ENCODE data around the gene CAPNS2.

CAPNS2 gene

GRCh38 chr16:55576384-55576783 lies 9.9 kb downstream of the CAPNS2 start:
- Histone ChIP-seq H3K4me1 (ENCODE audit: control insufficient read depth, low read depth, low read length) (no peaks in the 10 kb centered on the region), H3K56ac (ENCODE audit: low read length) (no peak overlapping the region), H3K27me3 (ENCODE audit: insufficient read depth, low read length, poor library complexity) (no peaks in the 10 kb centered on the region), H4K5ac (ENCODE audit: low read length) (no peak overlapping the region), H4K8ac (ENCODE audit: low read depth, low read length) (no peak overlapping the region), H3K4ac (ENCODE audit: low read depth, low read length) (no peak overlapping the region), H2BK15ac (replicated peaks; ENCODE audit: low read depth) (no peak overlapping the region), H3K36me3 (ENCODE audit: control insufficient read depth, insufficient read depth, low read length) (no peaks in the 10 kb centered on the region), H3K9ac (ENCODE audit: low read length) (no peak overlapping the region), H2BK5ac (ENCODE audit: low read length) (no peak overlapping the region), H3K4me3 (ENCODE audit: low read length) (no peak overlapping the region), H3K79me1 (ENCODE audit: low read length) (no peaks in the 10 kb centered on the region), H3K4me2 (ENCODE audit: low read length) (no peak overlapping the region), H3K23ac (ENCODE audit: low read length) (no peak overlapping the region), H3K18ac (ENCODE audit: low read length) (no peak overlapping the region), H2BK120ac (ENCODE audit: low read depth, low read length) (no peak overlapping the region), H2AK5ac (ENCODE audit: low read length) (no peak overlapping the region), H3K79me2 (ENCODE audit: control insufficient read depth, insufficient read depth, low read length) (no peaks in the 10 kb centered on the region), H3K27ac (ENCODE audit: low read depth, low read length) (no peak overlapping the region)
- no peak for DNase-seq
- WGBS (ENCODE audit: extremely low coverage, insufficient coverage, low lambda C conversion rate): no CpG with 5 or more reads among the region's 2 CpGs

- Histone ChIP-seq H3K4me3 (ENCODE audit: low read length) (no peak overlapping the region), H3K27me3 (ENCODE audit: insufficient read depth, low read length, poor library complexity) (no peaks in the 10 kb centered on the region), H2BK5ac (ENCODE audit: low read length) (no peak overlapping the region), H2BK120ac (ENCODE audit: low read depth, low read length) (no peak overlapping the region), H3K56ac (ENCODE audit: low read length) (no peak overlapping the region), H3K79me2 (ENCODE audit: control insufficient read depth, insufficient read depth, low read length) (no peaks in the 10 kb centered on the region), H3K36me3 (ENCODE audit: control insufficient read depth, insufficient read depth, low read length) (no peaks in the 10 kb centered on the region), H3K18ac (ENCODE audit: low read length) (no peak overlapping the region), H3K23ac (ENCODE audit: low read length) (no peak overlapping the region), H2AK5ac (ENCODE audit: low read length) (no peak overlapping the region), H3K27ac (ENCODE audit: low read depth, low read length) (no peak overlapping the region), H3K4me1 (ENCODE audit: control insufficient read depth, low read depth, low read length) (no peaks in the 10 kb centered on the region), H2BK15ac (replicated peaks; ENCODE audit: low read depth) (no peak overlapping the region), H3K79me1 (ENCODE audit: low read length) (no peaks in the 10 kb centered on the region), H4K8ac (ENCODE audit: low read depth, low read length) (no peak overlapping the region), H3K4me2 (ENCODE audit: low read length) (no peak overlapping the region), H3K4ac (ENCODE audit: low read depth, low read length) (no peak overlapping the region), H3K9ac (ENCODE audit: low read length) (no peak overlapping the region), H4K5ac (ENCODE audit: low read length) (no peak overlapping the region)
- no peak for DNase-seq
- no CpG with 5 or more reads among the region's 3 CpGs for WGBS (ENCODE audit: extremely low coverage, insufficient coverage, low lambda C conversion rate)
Measured at GRCh38 chr16:55577887-55578286, 11.4 kb downstream of the CAPNS2 start.

GRCh38 chr16:55585631-55586030 lies 19.1 kb downstream of the CAPNS2 start:
- no CpG with 5 or more reads among the region's 2 CpGs for WGBS (ENCODE audit: extremely low coverage, insufficient coverage, low lambda C conversion rate)
- no peak overlapping the region for H3K4me2 ChIP-seq (ENCODE audit: low read length)
- H3K18ac ChIP-seq (ENCODE audit: low read length): no peak overlapping the region
- H3K79me1 ChIP-seq (ENCODE audit: low read length): no peaks in the 10 kb centered on the region
- no peak overlapping the region for H2BK120ac ChIP-seq (ENCODE audit: low read depth, low read length)
- DNase-seq: no peak
- no peak overlapping the region for H4K8ac ChIP-seq (ENCODE audit: low read depth, low read length)
- no peak overlapping the region for H2BK15ac ChIP-seq (replicated peaks; ENCODE audit: low read depth)
- H3K27ac ChIP-seq (ENCODE audit: low read depth, low read length): no peak overlapping the region
- no peak overlapping the region for H3K4me3 ChIP-seq (ENCODE audit: low read length)
- H3K23ac ChIP-seq (ENCODE audit: low read length): no peak overlapping the region
- H3K9ac ChIP-seq (ENCODE audit: low read length): no peak overlapping the region
- H3K79me2 ChIP-seq (ENCODE audit: control insufficient read depth, insufficient read depth, low read length): no peaks in the 10 kb centered on the region
- H2AK5ac ChIP-seq (ENCODE audit: low read length): no peak overlapping the region
- no peak overlapping the region for H4K5ac ChIP-seq (ENCODE audit: low read length)
- no peak overlapping the region for H3K4ac ChIP-seq (ENCODE audit: low read depth, low read length)
- no peaks in the 10 kb centered on the region for H3K36me3 ChIP-seq (ENCODE audit: control insufficient read depth, insufficient read depth, low read length)
- H3K27me3 ChIP-seq (ENCODE audit: insufficient read depth, low read length, poor library complexity): no peaks in the 10 kb centered on the region
- H3K56ac ChIP-seq (ENCODE audit: low read length): no peak overlapping the region
- no peaks in the 10 kb centered on the region for H3K4me1 ChIP-seq (ENCODE audit: control insufficient read depth, low read depth, low read length)
- H2BK5ac ChIP-seq (ENCODE audit: low read length): no peak overlapping the region

GRCh38 chr16:55588799-55589198 lies 22.3 kb downstream of the CAPNS2 start:
- H3K9ac ChIP-seq (ENCODE audit: low read length): no peak overlapping the region
- no CpG with 5 or more reads among the region's 6 CpGs for WGBS (ENCODE audit: extremely low coverage, insufficient coverage, low lambda C conversion rate)

DNA sequence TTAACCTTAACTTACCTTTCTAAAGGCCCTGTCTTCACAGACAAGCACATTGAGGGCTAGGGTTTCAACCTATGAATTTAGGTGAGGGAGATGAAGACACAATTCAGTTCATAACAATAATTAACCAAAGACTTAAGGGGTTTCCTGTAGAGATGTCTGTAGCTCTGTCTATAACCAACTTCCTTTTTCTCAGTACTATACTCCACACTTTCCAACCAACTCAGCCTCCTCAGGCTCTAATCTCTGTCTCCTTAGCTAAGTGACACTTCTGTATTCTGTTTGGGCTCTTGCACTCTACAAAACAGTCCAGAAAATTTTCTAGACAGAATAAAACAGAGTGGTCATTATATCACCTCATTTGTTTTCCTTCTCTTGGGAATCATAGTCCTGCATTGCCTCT lies 25.8 kb downstream of the CAPNS2 start:
- no peaks in the 10 kb centered on the region for H3K79me2 ChIP-seq (ENCODE audit: control insufficient read depth, insufficient read depth, low read length)
- no peaks in the 10 kb centered on the region for H3K79me1 ChIP-seq (ENCODE audit: low read length)
- no peak overlapping the region for H2BK120ac ChIP-seq (ENCODE audit: low read depth, low read length)
- H3K4me2 ChIP-seq (ENCODE audit: low read length): no peak overlapping the region
- no peak overlapping the region for H3K9ac ChIP-seq (ENCODE audit: low read length)
- no peak overlapping the region for H4K5ac ChIP-seq (ENCODE audit: low read length)
- H3K23ac ChIP-seq (ENCODE audit: low read length): no peak overlapping the region
- H2BK15ac ChIP-seq (replicated peaks; ENCODE audit: low read depth): no peak overlapping the region
- no peak overlapping the region for H2AK5ac ChIP-seq (ENCODE audit: low read length)
- no peak overlapping the region for H2BK5ac ChIP-seq (ENCODE audit: low read length)
- no peak for DNase-seq
- H3K4me3 ChIP-seq (ENCODE audit: low read length): no peak overlapping the region
- no peak overlapping the region for H3K56ac ChIP-seq (ENCODE audit: low read length)
- no peak overlapping the region for H4K8ac ChIP-seq (ENCODE audit: low read depth, low read length)
- no peaks in the 10 kb centered on the region for H3K4me1 ChIP-seq (ENCODE audit: control insufficient read depth, low read depth, low read length)
- no peak overlapping the region for H3K4ac ChIP-seq (ENCODE audit: low read depth, low read length)
- no peak overlapping the region for H3K18ac ChIP-seq (ENCODE audit: low read length)
- no peaks in the 10 kb centered on the region for H3K36me3 ChIP-seq (ENCODE audit: control insufficient read depth, insufficient read depth, low read length)
- no peak overlapping the region for H3K27ac ChIP-seq (ENCODE audit: low read depth, low read length)
- H3K27me3 ChIP-seq (ENCODE audit: insufficient read depth, low read length, poor library complexity): no peaks in the 10 kb centered on the region

More at GRCh38 chr16:55588799-55589198, 22.3 kb downstream of the CAPNS2 start:
- Histone ChIP-seq H3K56ac (ENCODE audit: low read length) (no peak overlapping the region), H3K27ac (ENCODE audit: low read depth, low read length) (no peak overlapping the region), H3K4ac (ENCODE audit: low read depth, low read length) (no peak overlapping the region), H3K23ac (ENCODE audit: low read length) (no peak overlapping the region), H3K27me3 (ENCODE audit: insufficient read depth, low read length, poor library complexity) (no peaks in the 10 kb centered on the region), H2BK5ac (ENCODE audit: low read length) (no peak overlapping the region), H3K4me3 (ENCODE audit: low read length) (no peak overlapping the region), H3K79me1 (ENCODE audit: low read length) (no peaks in the 10 kb centered on the region), H3K4me2 (ENCODE audit: low read length) (no peak overlapping the region), H3K18ac (ENCODE audit: low read length) (no peak overlapping the region), H2AK5ac (ENCODE audit: low read length) (no peak overlapping the region), H4K8ac (ENCODE audit: low read depth, low read length) (no peak overlapping the region), H3K79me2 (ENCODE audit: control insufficient read depth, insufficient read depth, low read length) (no peaks in the 10 kb centered on the region), H3K36me3 (ENCODE audit: control insufficient read depth, insufficient read depth, low read length) (no peaks in the 10 kb centered on the region), H3K4me1 (ENCODE audit: control insufficient read depth, low read depth, low read length) (no peaks in the 10 kb centered on the region), H4K5ac (ENCODE audit: low read length) (no peak overlapping the region), H2BK15ac (replicated peaks; ENCODE audit: low read depth) (no peak overlapping the region), H2BK120ac (ENCODE audit: low read depth, low read length) (no peak overlapping the region)
- DNase-seq: no peak

DNA sequence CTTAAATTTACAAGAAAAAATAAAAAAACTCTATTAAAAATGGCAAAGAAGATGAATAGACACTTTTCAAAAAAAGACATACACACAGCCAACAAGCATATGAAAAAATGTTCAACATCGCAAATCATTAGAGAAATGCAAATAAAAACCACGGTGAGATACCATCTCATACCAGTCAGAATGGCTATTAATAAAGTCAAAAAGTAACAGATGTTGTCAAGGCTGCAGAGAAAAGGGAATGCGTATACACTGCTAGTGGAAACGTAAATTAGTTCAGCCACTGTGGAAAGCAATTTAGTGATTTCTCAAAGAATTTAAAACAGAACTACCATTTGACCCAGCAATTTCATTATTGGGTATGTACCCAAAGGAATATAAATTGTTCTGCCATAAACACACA lies 31.4 kb downstream of the CAPNS2 start:
- H3K27ac ChIP-seq (ENCODE audit: low read depth, low read length): no peak overlapping the region
- WGBS (ENCODE audit: extremely low coverage, insufficient coverage, low lambda C conversion rate): no CpG with 5 or more reads among the region's 4 CpGs
- DNase-seq: no peak

More for the DNA sequence above, 31.4 kb downstream of the CAPNS2 start:
- no peak overlapping the region for H4K8ac ChIP-seq (ENCODE audit: low read depth, low read length)
- no peak overlapping the region for H3K4me2 ChIP-seq (ENCODE audit: low read length)
- H2BK5ac ChIP-seq (ENCODE audit: low read length): no peak overlapping the region
- no peak overlapping the region for H3K18ac ChIP-seq (ENCODE audit: low read length)
- H4K5ac ChIP-seq (ENCODE audit: low read length): no peak overlapping the region
- no peak overlapping the region for H3K23ac ChIP-seq (ENCODE audit: low read length)
- no peak overlapping the region for H2AK5ac ChIP-seq (ENCODE audit: low read length)
- no peak overlapping the region for H2BK120ac ChIP-seq (ENCODE audit: low read depth, low read length)
- no peak overlapping the region for H3K56ac ChIP-seq (ENCODE audit: low read length)
- H3K4me1 ChIP-seq (ENCODE audit: control insufficient read depth, low read depth, low read length): no peaks in the 10 kb centered on the region
- no peaks in the 10 kb centered on the region for H3K27me3 ChIP-seq (ENCODE audit: insufficient read depth, low read length, poor library complexity)
- no peak overlapping the region for H3K9ac ChIP-seq (ENCODE audit: low read length)
- H3K4ac ChIP-seq (ENCODE audit: low read depth, low read length): no peak overlapping the region
- no peaks in the 10 kb centered on the region for H3K79me1 ChIP-seq (ENCODE audit: low read length)
- no peaks in the 10 kb centered on the region for H3K79me2 ChIP-seq (ENCODE audit: control insufficient read depth, insufficient read depth, low read length)
- no peak overlapping the region for H3K4me3 ChIP-seq (ENCODE audit: low read length)
- no peak overlapping the region for H2BK15ac ChIP-seq (replicated peaks; ENCODE audit: low read depth)
- no peaks in the 10 kb centered on the region for H3K36me3 ChIP-seq (ENCODE audit: control insufficient read depth, insufficient read depth, low read length)

All from mesendoderm (in vitro differentiated cells).